GM18861 (cell line): ENCODE data around the gene IMMP2L.

Experiments used
- ATAC-seq: cut with Tn5 transposase; IDR thresholded peaks from one replicate; pipeline ENCODE4 v1.9.1; 2021; ENCODE audit not compliant: unreplicated experiment

The IMMP2L gene

GRCh38 chr7:111560773-111561653 is 1.3 kb downstream of the IMMP2L start:
- no peak for ATAC-seq

- ATAC-seq = peak; percentile 45
Observed at GRCh38 chr7:111558991-111559390, 3.3 kb downstream of the IMMP2L start.

- no peak for ATAC-seq
Observed at GRCh38 chr7:111556977-111557376, 5.3 kb downstream of the IMMP2L start.

DNA sequence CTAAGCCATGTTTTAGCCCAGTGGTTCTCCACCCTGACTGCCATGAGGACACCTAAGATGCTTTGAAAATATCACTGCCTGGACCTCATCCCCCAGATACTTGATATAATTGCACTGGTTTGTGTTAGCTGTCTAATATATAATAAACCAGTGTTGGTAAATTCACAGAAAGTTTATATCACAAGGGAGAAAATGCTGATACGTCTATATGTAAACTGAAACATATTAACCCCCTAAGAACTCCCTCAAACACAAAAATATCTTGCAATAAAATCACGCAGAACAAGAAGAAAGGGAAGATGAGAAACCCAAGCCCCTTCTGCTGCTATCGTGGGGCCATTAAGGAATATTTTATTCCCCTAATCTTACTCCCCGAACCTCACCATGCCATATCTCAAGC is 8.2 kb downstream of the IMMP2L start:
- no peak for ATAC-seq

- no peak for ATAC-seq
Observed at GRCh38 chr7:111541067-111541466, 21.2 kb downstream of the IMMP2L start.

DNA sequence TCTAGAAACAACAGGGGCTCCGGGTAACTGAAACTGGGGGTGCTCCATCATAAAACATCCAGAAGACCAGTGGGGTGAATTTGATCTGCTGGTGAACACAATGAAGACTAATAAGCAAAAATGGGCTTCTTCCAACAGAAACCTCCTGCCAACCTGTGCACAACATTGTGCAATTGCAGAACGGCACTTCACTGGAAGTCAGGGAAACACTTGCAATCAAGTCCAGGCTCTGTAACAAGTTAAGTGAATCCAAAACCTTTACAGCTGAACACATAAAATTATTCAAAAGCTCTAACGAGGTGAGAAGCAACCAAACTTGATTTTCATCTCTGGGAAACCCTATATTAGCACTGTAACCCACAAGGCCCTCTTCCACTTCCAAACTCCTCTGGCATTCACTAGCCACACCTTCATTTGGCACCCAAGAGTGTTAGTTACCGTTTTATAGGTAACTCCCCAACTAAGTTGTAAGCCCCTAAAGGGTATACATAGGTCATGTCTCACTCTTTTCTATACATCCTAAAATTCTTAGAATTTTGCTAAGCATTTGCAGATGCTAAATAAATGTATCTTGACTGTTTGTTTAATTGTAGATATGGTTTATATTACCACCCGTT is 22.0 kb downstream of the IMMP2L start:
- ATAC-seq = no peak

GRCh38 chr7:111537134-111537533 is 25.2 kb downstream of the IMMP2L start:
- no peak for ATAC-seq

DNA sequence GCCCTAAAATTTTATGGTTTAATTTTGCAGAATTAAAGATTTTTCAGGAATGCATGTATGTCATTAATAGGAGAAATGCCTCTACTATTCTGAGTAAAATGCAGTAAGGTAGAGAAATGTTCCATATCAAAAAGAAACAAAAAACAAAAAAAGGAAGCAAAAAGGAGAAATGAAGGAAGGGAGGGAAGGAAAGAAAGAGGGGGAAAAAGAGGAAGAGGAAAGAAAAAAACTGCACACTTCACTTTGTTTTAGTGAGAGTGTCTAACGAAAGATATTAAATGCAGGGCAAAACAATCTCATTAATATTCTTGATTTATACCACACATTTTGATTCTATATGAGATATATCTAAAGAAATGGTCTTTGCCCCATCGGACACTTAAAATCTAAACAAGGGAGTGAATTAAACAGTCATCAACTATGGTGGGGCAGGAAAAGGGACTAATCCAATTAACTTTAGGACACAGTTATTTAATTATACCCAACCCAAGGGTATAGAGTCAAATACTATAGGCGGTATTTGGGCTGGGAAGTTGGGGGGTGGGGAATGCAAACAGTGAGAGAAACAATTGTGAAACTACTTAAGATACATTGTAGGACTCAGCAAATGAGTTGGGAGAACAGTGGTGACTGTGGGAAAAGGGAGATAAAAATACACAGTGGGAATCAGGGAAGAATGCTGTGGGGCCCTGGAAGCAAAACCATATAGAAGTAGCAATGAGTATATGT is 27.0 kb downstream of the IMMP2L start:
- no peak for ATAC-seq

- ATAC-seq = no peak
Observed at GRCh38 chr7:111532625-111533024, 29.7 kb downstream of the IMMP2L start.

DNA sequence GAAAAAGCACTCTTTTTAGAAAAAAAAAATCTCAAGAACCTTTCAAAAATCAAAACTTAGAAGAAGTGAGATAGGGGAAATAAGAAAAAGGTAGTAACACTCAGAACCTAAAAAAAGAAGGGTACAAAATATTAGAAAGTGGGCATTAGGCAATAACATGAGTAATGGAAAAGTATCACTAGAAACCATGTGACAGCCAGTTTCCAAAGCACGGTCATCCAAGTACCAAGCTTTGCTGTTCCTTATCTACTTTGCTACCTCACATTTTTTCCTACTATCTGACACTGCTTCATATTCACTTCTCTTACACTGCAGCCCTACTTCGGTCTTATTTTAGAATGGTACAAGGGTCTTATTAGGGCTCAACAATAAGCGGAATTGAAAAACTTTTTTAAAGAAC is 30.3 kb downstream of the IMMP2L start:
- no peak for ATAC-seq

GRCh38 chr7:111530356-111530668 is 32.0 kb downstream of the IMMP2L start:
- ATAC-seq = no peak

DNA sequence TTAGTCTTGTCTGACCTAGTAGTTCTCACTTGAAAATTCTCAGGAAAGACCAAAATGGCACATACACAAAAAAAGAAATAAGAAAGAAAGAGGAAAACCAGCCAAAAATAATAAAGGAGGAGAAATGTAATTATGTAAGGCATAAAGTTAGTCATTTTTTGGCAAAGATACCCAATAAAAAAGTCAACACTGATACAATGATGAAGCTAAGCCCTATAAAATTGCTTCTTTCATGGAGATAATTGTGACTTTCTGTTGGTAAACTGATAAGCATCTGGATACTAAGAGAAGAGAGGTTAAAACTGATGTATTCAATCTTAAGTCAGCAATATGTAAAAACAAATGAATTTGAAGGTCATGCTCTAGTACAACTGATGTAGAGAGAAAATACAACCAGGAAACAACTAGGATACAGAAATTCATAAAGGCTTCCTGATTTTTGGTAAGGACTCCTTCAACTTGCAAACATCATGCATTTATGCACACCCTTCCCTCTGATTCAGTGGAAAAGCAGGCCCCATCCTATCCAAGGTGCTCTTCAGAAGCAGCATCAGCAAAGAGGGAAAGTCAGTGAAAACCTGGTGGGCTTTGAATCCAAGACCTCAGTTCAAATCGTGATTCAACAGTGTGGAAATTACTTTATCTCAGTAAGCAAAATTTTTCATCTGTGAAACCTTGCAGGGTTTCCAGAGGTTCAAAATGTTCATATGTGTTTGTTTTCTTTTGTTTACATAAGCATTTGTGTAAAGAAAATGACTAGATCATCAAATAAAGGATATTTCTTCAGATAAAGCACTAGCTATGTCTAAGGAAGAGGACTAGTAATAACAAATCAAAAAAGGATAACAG is 32.6 kb downstream of the IMMP2L start:
- ATAC-seq = no peak

DNA sequence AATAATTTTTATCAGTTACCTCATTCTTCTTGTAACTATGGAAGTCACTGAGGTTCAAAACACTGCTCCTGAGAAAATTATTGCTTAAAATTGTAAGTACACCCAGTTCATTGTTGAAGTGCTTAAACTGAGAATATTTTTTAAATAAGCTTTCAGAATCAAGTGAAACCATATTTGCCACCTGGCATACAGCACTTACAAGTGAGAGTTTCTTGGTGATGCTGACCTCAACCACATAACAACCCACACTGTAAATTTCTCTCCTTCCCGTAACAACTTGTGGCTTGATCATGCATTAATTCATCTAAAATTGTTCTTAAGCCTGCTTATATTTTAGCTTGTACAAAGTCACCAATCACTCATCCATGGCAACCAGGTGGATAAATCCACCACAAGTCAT is 34.0 kb downstream of the IMMP2L start:
- peak; percentile 55 for ATAC-seq

GRCh38 chr7:111527545-111527944 is 34.7 kb downstream of the IMMP2L start:
- peak; percentile 81 for ATAC-seq

- no peak for ATAC-seq
Observed at GRCh38 chr7:111525100-111525499, 37.2 kb downstream of the IMMP2L start.

GRCh38 chr7:111521660-111522059 is 40.6 kb downstream of the IMMP2L start:
- ATAC-seq = no peak

DNA sequence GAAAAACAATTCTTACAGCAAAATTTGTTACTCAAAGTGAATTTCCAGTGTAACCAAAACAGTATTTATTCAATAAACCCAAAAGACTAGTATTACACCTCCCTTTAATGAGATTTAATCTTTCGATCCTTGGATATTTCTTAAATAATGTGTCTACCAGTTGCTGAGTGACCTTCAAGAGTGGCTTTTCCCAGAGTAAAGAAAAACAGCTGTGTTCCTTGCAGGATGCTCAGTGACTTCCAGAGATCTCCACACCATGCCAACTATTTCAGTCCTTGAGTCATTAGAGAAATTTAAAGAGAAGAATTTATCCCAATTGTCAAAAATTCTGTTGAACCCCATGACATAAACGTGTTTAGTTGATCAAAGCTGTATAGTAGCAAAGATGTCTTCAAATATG is 44.0 kb downstream of the IMMP2L start:
- no peak for ATAC-seq

GRCh38 chr7:111517549-111517951 is 44.7 kb downstream of the IMMP2L start:
- no peak for ATAC-seq

DNA sequence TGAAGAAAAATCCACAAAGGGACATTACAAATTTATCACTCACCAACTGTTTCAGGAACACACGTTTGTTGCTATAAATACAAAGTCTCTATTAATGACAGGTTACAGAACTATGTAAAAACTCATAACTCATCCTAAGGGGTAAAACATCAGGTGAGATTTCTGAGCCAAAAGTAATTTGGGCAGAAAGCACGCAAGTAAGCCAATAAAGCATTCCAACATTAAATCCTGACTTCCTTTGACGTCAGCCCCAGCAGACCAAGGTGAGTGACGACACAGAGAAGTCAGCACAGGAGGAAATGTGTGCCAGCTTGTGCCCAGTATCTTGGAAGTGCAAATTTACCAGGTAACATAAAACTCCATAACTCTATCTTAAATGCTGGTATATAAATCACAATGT is 45.7 kb downstream of the IMMP2L start:
- no peak for ATAC-seq

- ATAC-seq = no peak
Observed at GRCh38 chr7:111513566-111513965, 48.7 kb downstream of the IMMP2L start.

DNA sequence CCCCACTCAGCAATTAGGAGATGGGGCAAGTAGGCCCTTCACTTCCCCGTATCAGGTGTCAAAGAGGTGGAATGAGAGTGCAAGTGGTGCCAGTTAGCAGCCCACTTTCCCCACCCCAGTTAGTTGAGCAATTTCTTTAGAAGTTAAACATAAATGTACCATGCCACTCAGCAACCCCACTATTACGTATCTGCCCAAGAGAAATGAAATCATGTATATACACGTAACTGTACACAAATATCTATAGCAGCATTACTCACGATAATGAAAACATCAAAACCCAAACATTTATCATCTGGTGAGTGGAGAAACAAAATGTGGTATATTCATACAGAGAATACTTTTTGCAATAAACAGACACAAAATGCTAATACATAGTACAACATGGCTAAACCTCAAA is 50.4 kb downstream of the IMMP2L start:
- no peak for ATAC-seq
